GM12878 (cell line): ENCODE results near the gene IGHMBP2. TPM values are rescaled to one million over a fixed set of nuclear protein-coding genes. Genes with fewer than 3 reads are reported as not detected.
A peak's percentile ranks its signal among the peaks of the same experiment; 100 is the strongest.

Experiments used
- ATAC-seq: fragments of 200-7000 bp; cut with Tn5 transposase; 3 replicates; pipeline ENCODE4 v1.9.1; 2020; ENCODE audit warnings: mild to moderate bottlenecking, moderate library complexity
- BruUV-seq: library from RNA; stranded (reverse); fragments of 400-500 nt; replicated peaks from 2 replicates; lab custom pipeline; 2021; lab: Mats Ljungman, UMichigan
- CTCF ChIA-PET: fragments of 300-600 bp; sonication (Branson Sonifier 250); formaldehyde crosslinking; extraction: SDS; loops from one replicate; lab custom pipeline; 2021; ENCODE audit warnings: inconsistent platforms; lab: Yijun Ruan, JAX
- POLR2A ChIA-PET: fragments of 350-600 bp; formaldehyde crosslinking; extraction: SDS; loops from one replicate; lab custom pipeline; 2021; ENCODE audit warnings: inconsistent platforms; lab: Charles Lee
- RAD21 ChIA-PET: fragments of 300-600 bp; sonication (Branson Sonifier 250); formaldehyde crosslinking; loops from one replicate; lab custom pipeline; 2023; ENCODE audit warnings: antibody characterized with exemption; ENCODE audit not compliant: unreplicated experiment; lab: Charles Lee
- SMC1A ChIA-PET: fragments of 300-600 bp; sonication (Branson Sonifier 250); formaldehyde crosslinking; loops from one replicate; lab custom pipeline; 2023; ENCODE audit not compliant: unreplicated experiment, uncharacterized antibody; lab: Charles Lee
- DNase-seq: peaks from one replicate; pipeline ENCODE4 v3.0.0-alpha.2; 2011; ENCODE audit warnings: low read depth, low spot score
- FAIRE-seq: peaks from 3 replicates; lab custom pipeline; 2011; peaks lifted over from hg19 to GRCh38; lab: Jason Lieb, UNC
- H2AFZ ChIP-seq: 2 replicates; pipeline ENCODE4 v1.6.0; 2011; ENCODE audit warnings: low read depth, low read length, control low read depth; ENCODE audit not compliant: control insufficient read depth
- H3K27ac ChIP-seq: 2 replicates; pipeline ENCODE4 v1.5.1; 2011; ENCODE audit warnings: control low read depth; ENCODE audit not compliant: control insufficient read depth, insufficient read depth
- H3K27me3 ChIP-seq, 2 experiments: replicated peaks in 1 of 2; 2 replicates each; pipeline versions ENCODE4 v1.6.0 to v1.6.1; 2011; ENCODE audit warnings: low read length in 1 of 2; ENCODE audit not compliant: control insufficient read depth in 2 of 2, insufficient read depth in 2 of 2
- H3K36me3 ChIP-seq, 2 experiments: 2 replicates each; pipeline ENCODE4 v1.5.1; 2011; ENCODE audit warnings: low read length in 1 of 2; ENCODE audit not compliant: control insufficient read depth in 2 of 2, insufficient read depth in 2 of 2
- H3K4me1 ChIP-seq: 2 replicates; pipeline ENCODE4 v1.6.1; 2011; ENCODE audit warnings: mild to moderate bottlenecking, low read length, moderate library complexity, mixed read lengths; ENCODE audit not compliant: control insufficient read depth, insufficient read depth
- H3K4me2 ChIP-seq: 2 replicates; pipeline ENCODE4 v1.6.0; 2011; ENCODE audit warnings: control low read depth; ENCODE audit not compliant: control insufficient read depth, insufficient read depth
- H3K4me3 ChIP-seq: fragments of 200-600 bp; sonication (generic); 2 replicates; pipeline ENCODE4 v1.5.1; 2016
- H3K79me2 ChIP-seq: 2 replicates; pipeline ENCODE4 v1.6.0; 2011; ENCODE audit warnings: low read length; ENCODE audit not compliant: control insufficient read depth, insufficient read depth
- H3K9ac ChIP-seq: 2 replicates; pipeline ENCODE4 v1.8.0; 2011; ENCODE audit warnings: low read length, control low read depth, mixed read lengths; ENCODE audit not compliant: control insufficient read depth, insufficient read depth
- H3K9me3 ChIP-seq: replicated peaks from 3 replicates; pipeline ENCODE4 v1.5.1; 2011; ENCODE audit warnings: mild to moderate bottlenecking, low read length; ENCODE audit not compliant: control insufficient read depth, insufficient read depth
- H4K20me1 ChIP-seq: 2 replicates; pipeline ENCODE4 v1.6.0; 2011; ENCODE audit not compliant: control insufficient read depth, insufficient read depth
- ATF2 ChIP-seq: IDR thresholded peaks from 2 replicates; pipeline ENCODE4 v1.6.1; 2012; ENCODE audit warnings: low read length, inconsistent platforms
- BCL3 ChIP-seq: IDR thresholded peaks from 2 replicates; pipeline ENCODE4 v1.6.1; 2011; ENCODE audit warnings: borderline replicate concordance, low read depth, mild to moderate bottlenecking, moderate library complexity, low read length; ENCODE audit not compliant: insufficient read depth, poor library complexity, severe bottlenecking
- CREB1 ChIP-seq: IDR thresholded peaks from 2 replicates; pipeline ENCODE4 v1.6.1; 2012; ENCODE audit warnings: low read depth, mild to moderate bottlenecking, inconsistent platforms
- HDGF ChIP-seq: fragments of 450-650 bp; IDR thresholded peaks from 2 replicates; pipeline ENCODE4 v1.6.1; 2016; ENCODE audit warnings: antibody characterized with exemption
- RAD51 ChIP-seq: fragments of 450-650 bp; IDR thresholded peaks from 2 replicates; pipeline ENCODE4 v1.6.1; 2016; ENCODE audit warnings: moderate library complexity, mild to moderate bottlenecking, inconsistent platforms
- RBBP5 ChIP-seq: fragments of 200-600 bp; sonication (generic); conservative IDR thresholded peaks from 2 replicates; pipeline ENCODE4 v1.6.1; 2016
- RELA ChIP-seq: fragments of 450-650 bp; IDR thresholded peaks from 2 replicates; pipeline ENCODE4 v1.8.0; 2014; ENCODE audit warnings: borderline replicate concordance; ENCODE audit not compliant: partially characterized antibody
- RUNX3 ChIP-seq: IDR thresholded peaks from 2 replicates; pipeline ENCODE4 v1.6.1; 2012; ENCODE audit warnings: low read length, inconsistent platforms
- YY1 ChIP-seq: IDR thresholded peaks from 2 replicates; pipeline ENCODE4 v1.6.1; 2011; ENCODE audit warnings: low read depth, mild to moderate bottlenecking, low read length
- ZSCAN29 ChIP-seq: fragments of 450-650 bp; IDR thresholded peaks from 2 replicates; pipeline ENCODE4 v1.6.1; 2017; ENCODE audit warnings: mild to moderate bottlenecking, moderate library complexity
- WGBS: methylation state at CpG from one replicate; pipeline ENCODE4 v1.1.6; 2016; ENCODE audit warnings: low lambda C conversion rate; ENCODE audit not compliant: insufficient replicate concordance, insufficient coverage; ENCODE audit errors: missing lambda C conversion rate; 5-methylcytosine and 5-hydroxymethylcytosine counted together
- in situ Hi-C: fragments of 300-500 bp; cut with MboI; formaldehyde crosslinking; loops from 9 replicates; pipeline ENCODE4 v1.14.3; 2018; ENCODE audit warnings: mixed read lengths
- intact Hi-C: fragments of 100-400 bp; cut with micrococcal nuclease; formaldehyde crosslinking; loops from one replicate; pipeline ENCODE4 v1.14.2; 2022; ENCODE audit not compliant: unreplicated experiment
- polyA plus RNA-seq, 11 experiments: library from polyadenylated mRNA; depleted of rRNA in 4 of 11; unstranded in 6 of 11; stranded (reverse) in 5 of 11; fragments of >200 nt; fragmentation: Nextera tagmentation in 4 of 11; fragmentation: Illumina TruSeq in 1 of 11; extraction: Ambion mirVana in 4 of 11; extraction: Trizol in 1 of 11; gene quantifications; 1 replicate in 1 of 11; 2 replicates in 10 of 11; pipeline versions ENCODE4 v1.2.1 to v1.2.3, GENCODE V29; 2011 to 2016; ENCODE audit warnings: inconsistent platforms in 2 of 11, missing spikeins in 2 of 11, low read depth in 1 of 11
- total RNA-seq, 4 experiments: library from RNA; depleted of rRNA in 3 of 4; stranded (reverse); fragments of >200 nt in 3 of 4; fragmentation: Illumina TruSeq in 1 of 4; extraction: Trizol in 1 of 4; gene quantifications; 2 replicates each; pipeline versions ENCODE4 v1.2.1 to v1.2.3, GENCODE V29; 2013 to 2021

The IGHMBP2 gene
- total and polyA plus RNA-seq, 10 of the 15 experiments (the other 5 are each of a cell fraction or from before 2014, with no cell fraction given): 1.4 to 20.1 (median 11.2) TPM

- RAD21 ChIA-PET: interaction anchor here (0.7 kb wide), 1 partner anchor 826 kb away, joined by 3 read pairs; no protein-coding TSS in a partner anchor
- H3K79me2 ChIP-seq: no peaks in the 10 kb centered on the region
- H3K4me3 ChIP-seq: no peak overlapping the region
- in situ Hi-C loops: no loop called here
- no peak overlapping the region for H3K9ac ChIP-seq
- peak overlapping the region; percentile 29; the same call in 1 of the 2 replicates for H2AFZ ChIP-seq
- DNase-seq: no peak
- no peaks in the 10 kb centered on the region for H4K20me1 ChIP-seq
- no peaks in the 10 kb centered on the region for H3K27me3 ChIP-seq
- no peaks in the 10 kb centered on the region for H3K36me3 ChIP-seq
- SMC1A ChIA-PET: no interaction called here
- no peak for ATAC-seq
- POLR2A ChIA-PET: no interaction called here
- no TSS peak for BruUV-seq
- TF ChIP-seq RBBP5 (no peak), ZSCAN29 (no peak), RAD51 (no peak), YY1 (no peak), HDGF (no peak)
- H3K4me2 ChIP-seq: peak overlapping the region; percentile 75
- intact Hi-C loops: no loop called here
- no peak for FAIRE-seq
- 33% methylated on average over 8 of the region's 9 CpGs for WGBS
- no peaks in the 10 kb centered on the region; the same call in 1 of the 2 replicates for H3K4me1 ChIP-seq
- CTCF ChIA-PET: interaction anchor here (1.6 kb wide), 1 partner anchor 27 kb away, joined by 3 read pairs; no protein-coding TSS in a partner anchor
- no peaks in the 10 kb centered on the region for H3K9me3 ChIP-seq
- H3K27ac ChIP-seq: no peak overlapping the region
Measured at GRCh38 chr11:68870470-68870869, 33.2 kb upstream of the IGHMBP2 start.

GRCh38 chr11:68872216-68873003 lies 31.3 kb upstream of the IGHMBP2 start:
- no TSS peak for BruUV-seq
- RAD21 ChIA-PET: no interaction called here
- 55% methylated on average over 12 of the region's 12 CpGs for WGBS
- TF ChIP-seq CREB1 (no peak), ATF2 (no peak), BCL3 (peak; percentile 93), ZSCAN29 (no peak), RUNX3 (no peak), RELA (no peak)

More at GRCh38 chr11:68872216-68873003, 31.3 kb upstream of the IGHMBP2 start:
- no peak overlapping the region for H3K4me2 ChIP-seq
- H3K4me3 ChIP-seq: no peak overlapping the region
- no peak overlapping the region for H2AFZ ChIP-seq
- intact Hi-C loops (no loop called here), in situ Hi-C loops (no loop called here)
- FAIRE-seq (no peak), DNase-seq (no peak), ATAC-seq (no peak)
- H3K9me3 ChIP-seq: no peaks in the 10 kb centered on the region
- H3K27ac ChIP-seq: no peak overlapping the region
- SMC1A ChIA-PET: interaction anchor here (0.8 kb wide), 1 partner anchor 72 kb away, joined by 4 read pairs; no protein-coding TSS in a partner anchor
- no peaks in the 10 kb centered on the region for H3K36me3 ChIP-seq
- no peaks in the 10 kb centered on the region for H4K20me1 ChIP-seq
- POLR2A ChIA-PET: no interaction called here
- H3K4me1 ChIP-seq: no peaks in the 10 kb centered on the region; the same call in 1 of the 2 replicates
- H3K27me3 ChIP-seq: no peaks in the 10 kb centered on the region
- no peaks in the 10 kb centered on the region for H3K79me2 ChIP-seq
- CTCF ChIA-PET: interaction anchor here (1.0 kb wide), 1 partner anchor 28 kb away, joined by 3 read pairs; no protein-coding TSS in a partner anchor
- no peak overlapping the region for H3K9ac ChIP-seq
